Measurements from ENCODE around the gene STRAP.

DNA sequence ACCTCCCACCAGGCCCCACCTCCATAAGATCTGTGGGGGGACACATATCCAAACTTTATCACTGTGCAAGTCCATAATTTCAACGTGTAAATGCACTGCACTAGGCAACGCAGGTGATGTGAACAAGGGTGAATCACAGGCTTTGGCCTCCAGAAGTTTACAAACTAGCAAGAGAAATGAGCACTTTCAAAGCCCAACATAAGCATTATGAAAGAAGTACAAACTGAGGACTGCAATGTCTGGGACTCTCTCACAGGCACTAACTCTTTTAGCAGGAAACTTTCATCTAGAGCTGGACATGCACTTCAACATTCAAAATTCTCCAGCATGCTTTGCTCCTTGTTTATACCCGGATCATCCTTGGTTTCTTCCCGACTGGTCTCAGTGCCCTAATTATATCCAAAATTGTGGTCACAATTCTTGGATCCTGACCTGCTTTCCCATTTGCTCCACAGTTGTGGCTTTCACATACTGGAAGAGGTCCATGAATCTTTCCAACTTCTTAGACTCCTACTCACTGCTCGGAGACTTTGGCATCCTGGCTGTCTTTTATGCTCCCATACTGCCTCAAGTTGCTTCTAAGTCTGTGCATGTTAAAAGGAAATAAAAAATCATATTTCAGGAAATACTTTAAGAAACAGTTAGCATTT is 44.9 kb upstream of the STRAP start:
- TF ChIP-seq, protein P1, sequence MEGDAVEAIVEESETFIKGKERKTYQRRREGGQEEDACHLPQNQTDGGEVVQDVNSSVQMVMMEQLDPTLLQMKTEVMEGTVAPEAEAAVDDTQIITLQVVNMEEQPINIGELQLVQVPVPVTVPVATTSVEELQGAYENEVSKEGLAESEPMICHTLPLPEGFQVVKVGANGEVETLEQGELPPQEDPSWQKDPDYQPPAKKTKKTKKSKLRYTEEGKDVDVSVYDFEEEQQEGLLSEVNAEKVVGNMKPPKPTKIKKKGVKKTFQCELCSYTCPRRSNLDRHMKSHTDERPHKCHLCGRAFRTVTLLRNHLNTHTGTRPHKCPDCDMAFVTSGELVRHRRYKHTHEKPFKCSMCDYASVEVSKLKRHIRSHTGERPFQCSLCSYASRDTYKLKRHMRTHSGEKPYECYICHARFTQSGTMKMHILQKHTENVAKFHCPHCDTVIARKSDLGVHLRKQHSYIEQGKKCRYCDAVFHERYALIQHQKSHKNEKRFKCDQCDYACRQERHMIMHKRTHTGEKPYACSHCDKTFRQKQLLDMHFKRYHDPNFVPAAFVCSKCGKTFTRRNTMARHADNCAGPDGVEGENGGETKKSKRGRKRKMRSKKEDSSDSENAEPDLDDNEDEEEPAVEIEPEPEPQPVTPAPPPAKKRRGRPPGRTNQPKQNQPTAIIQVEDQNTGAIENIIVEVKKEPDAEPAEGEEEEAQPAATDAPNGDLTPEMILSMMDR (IDR thresholded peaks at IDR 0.05; ENCODE audit: low read length): no peak
- TF ChIP-seq EZH2 (IDR thresholded peaks at IDR 0.05; ENCODE audit: borderline replicate concordance, low read length): no peak
